ENCODE measurements around the gene SULT1C3. TPM values are rescaled to one million over a fixed set of nuclear protein-coding genes. Genes with fewer than 3 reads are reported as not detected.

SULT1C3 gene
- total RNA-seq, 2 donors from 2014 or later = not detected

- no peaks in the 10 kb centered on the region for H3K9me3 ChIP-seq
- no peak within 1 kb of the TSS for H3K4me3 ChIP-seq
- ATAC-seq (ENCODE audit: insufficient number of reproducible peaks, low FRiP score, low read depth) (no peak), DNase-seq (ENCODE audit: low spot score) (no peak)
- no peaks in the 10 kb centered on the region for H3K27me3 ChIP-seq (replicated peaks; ENCODE audit: insufficient read depth)
- no peak within 1 kb of the TSS for H3K27ac ChIP-seq
- H3K4me1 ChIP-seq (ENCODE audit: control insufficient read depth in 1 of 2, low read depth in 2 of 2) = no peaks in the 10 kb centered on the region
- no peak for TF ChIP-seq CTCF (IDR thresholded peaks at IDR 0.05)
- H3K36me3 ChIP-seq = no peaks in the 10 kb centered on the region
Observed at GRCh38 chr2:108288534-108289106, 48.9 kb downstream of the SULT1C3 start, which contains the start of gene SULT1C2. Gene SULT1C2 (plus strand): TSS chr2:108288895. CDS start chr2:108293668, 4,773 bp downstream.

DNA sequence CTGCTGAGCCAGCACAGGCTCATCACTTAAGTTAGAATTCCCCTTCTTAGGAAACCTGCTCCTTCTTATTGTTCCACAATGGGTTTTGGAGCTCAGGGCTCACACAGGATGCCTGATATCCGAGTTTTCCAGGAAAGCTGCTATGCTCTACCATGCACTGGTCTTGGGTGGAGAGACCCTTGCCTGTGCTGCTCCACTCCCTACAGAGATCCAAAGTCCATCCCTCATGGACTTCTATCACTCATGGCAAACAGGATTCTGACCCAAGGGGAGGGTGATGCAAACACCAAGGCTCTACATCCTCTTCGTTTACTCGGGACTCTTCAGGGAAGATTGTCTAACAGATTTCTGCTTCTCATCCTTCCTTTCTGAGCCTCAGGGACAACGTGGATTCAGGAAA is 54.1 kb downstream of the SULT1C3 start:
- ATAC-seq (ENCODE audit: insufficient number of reproducible peaks, low FRiP score, low read depth) (no peak), DNase-seq (ENCODE audit: low spot score) (no peak)
- TF ChIP-seq CTCF (IDR thresholded peaks at IDR 0.05) = no peak
- Histone ChIP-seq H3K27ac (no peak overlapping the region), H3K36me3 (no peaks in the 10 kb centered on the region), H3K4me3 (no peak overlapping the region), H3K9me3 (no peaks in the 10 kb centered on the region), H3K4me1 (ENCODE audit: control insufficient read depth in 1 of 2, low read depth in 2 of 2) (no peaks in the 10 kb centered on the region), H3K27me3 (replicated peaks; ENCODE audit: insufficient read depth) (no peaks in the 10 kb centered on the region)

DNA sequence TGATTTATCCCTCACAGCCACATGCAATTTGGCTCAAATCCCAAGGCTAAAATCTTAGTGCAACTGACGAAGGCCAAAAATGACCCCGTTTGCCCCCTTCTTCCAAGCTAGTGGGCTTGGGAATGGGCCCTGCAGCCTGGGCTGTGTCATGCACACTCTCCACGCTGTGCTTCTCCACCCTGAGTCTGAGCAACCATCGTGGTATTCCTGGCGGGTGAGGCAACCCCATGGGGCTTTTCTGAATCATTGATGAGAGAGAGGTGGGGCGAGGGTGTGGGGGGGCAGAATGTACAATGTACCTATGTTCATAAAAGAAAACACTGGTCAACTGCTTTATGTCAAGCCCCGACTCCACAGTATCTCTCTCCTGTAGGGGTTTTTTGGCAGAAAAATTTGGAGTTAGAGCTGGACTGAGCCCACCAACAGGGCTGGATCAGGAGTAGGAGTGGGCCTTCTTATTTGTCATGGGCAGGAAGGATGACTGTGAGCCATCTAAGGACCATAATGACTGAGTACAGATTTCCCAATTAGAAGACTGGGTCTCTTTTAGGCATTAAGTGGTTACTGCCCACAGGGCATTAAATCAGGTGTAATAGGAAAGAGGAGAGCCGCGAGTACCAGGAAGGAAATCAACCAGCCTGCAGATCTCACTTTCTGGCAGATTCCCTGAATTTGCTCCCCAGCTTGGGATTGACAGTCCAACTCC is 57.8 kb downstream of the SULT1C3 start:
- H3K27me3 ChIP-seq (replicated peaks; ENCODE audit: insufficient read depth) = no peaks in the 10 kb centered on the region
- no peaks in the 10 kb centered on the region for H3K4me1 ChIP-seq (ENCODE audit: control insufficient read depth in 1 of 2, low read depth in 2 of 2)
- DNase-seq (ENCODE audit: low spot score) (no peak), ATAC-seq (ENCODE audit: insufficient number of reproducible peaks, low FRiP score, low read depth) (no peak)
- TF ChIP-seq CTCF (IDR thresholded peaks at IDR 0.05) = no peak
- no peak overlapping the region for H3K4me3 ChIP-seq
- no peaks in the 10 kb centered on the region for H3K36me3 ChIP-seq
- H3K9me3 ChIP-seq = no peaks in the 10 kb centered on the region
- H3K27ac ChIP-seq = no peak overlapping the region

DNA sequence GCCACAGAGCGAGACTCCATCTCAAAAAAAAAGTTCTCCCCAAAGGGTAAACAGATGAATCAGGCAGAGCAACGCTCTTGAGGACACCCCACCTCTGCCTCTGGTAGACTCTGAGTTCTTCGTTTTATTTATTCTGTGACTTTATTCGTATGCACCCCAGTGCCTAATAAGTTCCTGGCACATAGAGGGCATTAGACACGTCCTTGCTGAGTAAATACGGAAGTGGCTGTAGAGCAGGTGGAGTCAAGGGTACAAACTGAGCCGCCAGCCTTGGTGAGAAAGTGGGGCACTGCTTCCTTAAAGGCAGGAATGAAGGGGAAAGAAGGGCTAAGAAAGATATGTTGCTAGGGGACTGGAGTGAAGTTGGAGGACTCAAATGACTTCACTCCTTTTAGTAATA is 61.8 kb downstream of the SULT1C3 start:
- H3K9me3 ChIP-seq = no peaks in the 10 kb centered on the region
- ATAC-seq (ENCODE audit: insufficient number of reproducible peaks, low FRiP score, low read depth) (no peak), DNase-seq (ENCODE audit: low spot score) (no peak)
- no peak overlapping the region for H3K27ac ChIP-seq
- no peaks in the 10 kb centered on the region for H3K4me1 ChIP-seq (ENCODE audit: control insufficient read depth in 1 of 2, low read depth in 2 of 2)
- H3K4me3 ChIP-seq = no peak overlapping the region
- H3K36me3 ChIP-seq = no peaks in the 10 kb centered on the region
- no peak for TF ChIP-seq CTCF (IDR thresholded peaks at IDR 0.05)
- no peaks in the 10 kb centered on the region for H3K27me3 ChIP-seq (replicated peaks; ENCODE audit: insufficient read depth)

DNA sequence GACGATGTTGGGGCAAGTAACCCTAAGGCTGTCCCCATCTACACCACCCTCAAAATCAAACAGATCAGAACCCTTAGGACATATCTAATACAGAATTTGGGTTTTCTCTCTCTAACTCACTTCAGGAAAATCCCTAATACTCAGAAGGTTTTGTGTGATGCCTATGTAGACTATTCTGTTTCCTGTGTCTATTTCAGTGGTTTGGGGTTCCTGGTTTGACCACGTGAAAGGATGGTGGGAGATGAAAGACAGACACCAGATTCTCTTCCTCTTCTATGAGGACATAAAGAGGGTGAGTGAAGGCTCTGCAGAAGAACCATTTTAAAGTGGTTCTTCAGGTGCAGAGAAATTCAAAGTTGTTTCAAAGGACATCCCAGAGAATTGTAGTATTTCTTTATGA is 65.2 kb downstream of the SULT1C3 start:
- ATAC-seq (ENCODE audit: insufficient number of reproducible peaks, low FRiP score, low read depth) (no peak), DNase-seq (ENCODE audit: low spot score) (no peak)
- Histone ChIP-seq H3K4me3 (no peak overlapping the region), H3K36me3 (no peaks in the 10 kb centered on the region), H3K4me1 (ENCODE audit: control insufficient read depth in 1 of 2, low read depth in 2 of 2) (no peaks in the 10 kb centered on the region), H3K27me3 (replicated peaks; ENCODE audit: insufficient read depth) (no peaks in the 10 kb centered on the region), H3K27ac (no peak overlapping the region), H3K9me3 (no peaks in the 10 kb centered on the region)
- no peak for TF ChIP-seq CTCF (IDR thresholded peaks at IDR 0.05)

Measured in thoracic aorta (tissue), 2 donors.